Activated gamma-delta T cell (primary cell): ENCODE measurements around the gene FARP1.

ENCODE experiments used
- DNase-seq: peaks from one replicate; lab custom pipeline; 2025; lab: John Stamatoyannopoulos, UW

FARP1 gene

DNA sequence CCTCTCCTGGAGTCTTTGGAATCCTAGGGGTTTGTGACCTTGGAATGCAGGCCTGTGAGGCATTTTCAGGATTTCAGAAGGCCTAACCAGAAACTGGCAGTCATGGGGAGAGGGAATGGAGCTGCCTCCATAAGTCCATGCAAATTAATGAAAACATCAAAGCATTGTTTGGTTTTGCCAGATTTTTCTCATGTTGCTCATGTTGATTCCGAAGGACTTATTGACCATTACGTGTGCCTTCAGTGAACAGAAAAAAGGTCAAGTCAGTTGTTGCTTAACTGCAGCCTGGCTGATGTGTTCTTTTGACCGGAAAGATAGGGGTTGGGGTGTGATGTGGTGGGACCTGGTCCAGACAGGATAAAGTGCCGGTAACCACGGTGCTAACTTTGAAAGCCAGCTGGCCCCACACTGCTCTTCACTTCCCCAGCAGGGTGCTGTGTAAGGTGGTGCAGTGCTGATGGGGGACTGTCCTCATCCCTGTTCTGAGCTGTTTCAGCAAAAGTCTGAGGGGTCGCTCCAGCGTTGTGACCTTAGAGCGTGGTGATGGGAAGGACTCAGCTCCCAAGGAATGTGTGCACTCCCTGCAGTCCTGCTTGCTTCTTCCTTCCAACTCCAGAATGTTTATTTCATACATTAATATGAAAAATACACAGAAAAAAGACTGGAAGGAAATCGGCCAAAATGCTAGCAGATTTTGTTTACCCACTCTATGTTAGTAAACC, 30.7 kb downstream of the FARP1 start:
- no peak for DNase-seq

DNA sequence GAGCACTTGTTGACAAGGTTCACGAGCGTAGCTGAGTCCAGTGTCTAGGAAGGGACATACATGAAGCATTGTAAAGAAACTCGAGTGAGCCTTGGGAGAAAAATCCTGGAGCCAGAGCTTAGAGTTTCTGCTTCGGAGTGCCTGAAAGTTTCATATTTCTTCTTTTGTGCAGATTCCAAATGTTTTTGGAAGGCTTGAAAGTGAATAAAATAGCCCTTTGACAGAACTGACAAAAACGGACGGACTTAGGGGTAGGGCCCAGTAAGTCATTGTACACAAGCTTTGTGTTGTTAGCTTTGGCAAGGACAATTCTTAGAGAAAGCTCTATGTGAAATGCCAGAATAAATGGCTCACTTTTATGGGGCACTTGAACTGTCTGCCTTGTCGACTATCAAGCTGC, 31.4 kb downstream of the FARP1 start:
- no peak for DNase-seq

GRCh38 chr13:98175043-98175442, 32.1 kb downstream of the FARP1 start:
- no peak for DNase-seq

DNA sequence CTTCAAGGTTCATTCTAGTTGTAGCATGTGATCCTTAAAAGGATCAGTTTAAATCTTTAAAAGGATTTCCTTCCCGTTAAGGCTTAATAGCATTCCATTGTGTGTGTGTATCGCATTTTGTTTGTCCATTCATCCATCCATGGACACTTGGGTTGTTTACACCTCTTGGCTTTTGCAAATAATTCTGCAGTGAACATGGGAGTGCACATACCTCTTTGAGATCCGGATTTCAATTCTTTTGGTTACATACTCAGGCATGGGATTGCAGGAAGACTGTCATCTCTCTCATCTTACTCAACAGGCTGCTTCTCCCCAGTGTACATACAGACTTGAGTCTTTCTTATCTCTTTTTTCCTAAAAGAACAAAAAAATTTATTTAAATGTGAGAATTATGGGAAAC, 32.9 kb downstream of the FARP1 start:
- no peak for DNase-seq

DNA sequence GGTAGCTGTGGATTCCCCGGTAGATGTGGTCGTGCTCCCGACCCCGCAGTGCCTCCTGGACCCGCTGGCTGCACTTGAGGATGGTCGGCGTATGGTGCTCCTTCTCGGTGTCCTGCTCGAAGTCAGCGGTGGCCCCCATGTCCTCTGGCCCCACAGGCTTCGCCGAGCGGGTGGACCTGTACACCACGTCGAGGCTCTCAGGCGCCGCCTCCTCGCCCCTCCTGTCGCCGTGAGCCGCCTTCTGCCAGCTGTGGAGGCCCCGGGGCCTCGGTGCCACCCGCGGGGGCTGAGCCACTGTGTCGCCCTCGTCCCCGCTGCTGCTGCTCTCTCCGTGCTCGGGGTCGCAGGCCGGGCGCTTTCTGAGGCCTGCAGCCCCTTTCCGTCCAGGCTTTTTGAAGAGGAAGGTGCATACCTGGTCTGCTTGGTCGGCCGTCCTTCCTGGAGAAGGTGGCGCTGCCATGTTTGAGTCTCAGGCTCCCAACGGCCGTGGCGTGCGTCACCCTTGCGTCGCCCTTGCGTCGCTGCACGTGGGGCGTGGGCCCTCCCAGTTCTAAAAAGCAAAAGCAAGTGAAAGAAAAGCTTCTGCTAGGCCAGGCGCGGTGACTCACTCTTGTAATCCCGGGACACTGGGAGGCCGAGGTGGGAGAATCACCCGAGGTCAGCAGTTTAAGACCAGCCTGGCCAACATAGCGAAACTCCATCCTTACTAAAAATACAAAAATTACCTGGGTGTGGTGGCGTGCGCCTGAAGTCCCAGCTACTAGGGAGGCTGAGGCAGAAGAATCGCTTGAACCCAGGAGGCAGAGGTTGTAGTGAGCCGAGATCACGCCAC, 34.1 kb downstream of the FARP1 start, which contains the start of gene RNF113B:
TSS of gene RNF113B (minus strand) at position 493 of the 832 bp plus-strand sequence. CDS start at position 460, 33 bp downstream.
- peak; percentile 10 for DNase-seq

- DNase-seq, result no peak
These were observed 37.2 kb downstream of the FARP1 start for GRCh38 chr13:98180092-98180491.

DNA sequence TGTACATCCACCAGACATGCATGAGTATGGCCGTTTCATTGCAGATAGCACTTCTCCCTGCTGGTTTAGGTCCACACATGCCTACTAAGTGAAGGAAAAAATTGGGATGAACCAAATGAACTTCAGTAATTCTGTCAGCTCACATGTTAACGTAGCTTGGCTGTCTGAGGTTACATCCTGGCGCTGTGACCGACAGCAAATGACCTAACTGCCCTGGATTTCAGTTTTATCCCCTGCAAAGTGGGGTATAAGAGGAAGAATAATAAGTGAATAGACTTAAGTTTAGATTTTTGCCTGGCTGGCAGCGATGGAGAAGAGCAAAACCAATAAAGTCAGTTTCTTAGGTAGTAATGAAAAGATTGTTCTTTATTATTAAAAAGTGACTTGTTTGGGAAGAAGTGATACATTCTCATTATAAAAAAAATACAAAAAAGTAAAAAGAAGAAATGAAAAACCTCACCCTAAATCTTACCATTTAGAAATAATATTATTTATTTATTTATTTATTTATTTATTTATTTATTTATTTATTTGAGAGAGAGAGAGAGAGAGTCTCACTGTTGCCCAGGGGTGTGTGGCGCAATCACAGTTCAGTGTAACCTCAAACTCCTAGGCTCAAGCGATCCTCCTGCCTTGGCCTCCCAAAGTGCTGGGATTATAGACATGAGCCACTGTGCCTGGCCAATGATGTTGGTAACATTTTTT, 38.4 kb downstream of the FARP1 start:
- DNase-seq, result no peak

- no peak for DNase-seq
These were observed 39.3 kb downstream of the FARP1 start for GRCh38 chr13:98182153-98182552.

DNA sequence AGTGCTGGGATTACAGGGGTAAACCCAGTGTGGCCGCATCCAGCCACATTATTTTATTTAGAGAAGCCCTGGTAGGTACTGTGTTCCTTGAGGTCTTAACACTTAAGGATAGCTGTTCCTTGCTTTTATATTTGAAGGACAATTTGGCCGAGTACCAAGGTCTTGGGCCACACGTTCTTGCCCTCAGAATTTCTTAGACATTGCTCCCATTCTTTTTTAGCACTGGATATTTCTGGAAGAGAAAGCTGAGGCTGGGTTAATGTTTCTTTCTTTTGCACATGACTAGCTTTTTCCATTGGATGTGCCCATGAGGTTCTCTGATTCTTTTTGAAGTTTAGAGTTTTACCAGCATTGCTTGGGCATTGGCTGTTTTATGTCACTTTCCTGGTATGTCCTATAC, 39.7 kb downstream of the FARP1 start:
- DNase-seq, result no peak

- no peak for DNase-seq
These were observed 41.9 kb downstream of the FARP1 start for GRCh38 chr13:98184792-98185191.

- no peak for DNase-seq
These were observed 44.5 kb downstream of the FARP1 start for GRCh38 chr13:98187155-98187964.

GRCh38 chr13:98187965-98188261, 45.0 kb downstream of the FARP1 start:
- no peak for DNase-seq

DNA sequence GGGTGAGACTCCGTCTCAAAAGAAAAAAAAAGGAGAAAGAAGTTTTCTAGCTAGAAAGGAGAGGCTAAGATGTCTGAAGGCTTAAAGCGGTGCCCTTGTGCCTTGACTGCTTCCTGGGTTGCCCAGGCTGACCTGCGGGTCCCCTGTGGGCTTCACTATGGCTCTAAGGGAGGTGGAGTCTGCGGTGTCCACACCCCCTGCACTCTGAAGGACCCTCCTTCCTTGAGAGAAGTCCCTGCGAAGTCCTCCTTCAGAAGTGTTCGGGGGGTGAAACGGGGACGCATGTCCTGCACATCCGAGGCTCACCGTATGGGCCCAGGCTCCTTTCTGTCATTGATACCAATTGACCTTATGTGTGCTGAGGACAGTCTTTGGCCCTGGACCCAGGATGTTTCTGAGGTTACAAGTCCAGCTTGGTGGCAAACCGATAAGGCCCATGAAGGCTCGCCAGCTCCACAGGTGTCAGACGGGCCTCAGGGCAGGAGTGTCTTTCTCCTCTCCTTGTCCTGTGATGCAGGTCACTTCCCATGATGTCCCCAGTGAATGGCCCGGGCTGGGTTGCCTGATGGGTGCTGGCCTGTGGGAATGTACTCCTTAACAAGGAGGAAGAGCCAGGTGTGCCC, 45.8 kb downstream of the FARP1 start:
- DNase-seq, result no peak

- DNase-seq, result no peak
These were observed 47.1 kb downstream of the FARP1 start for GRCh38 chr13:98189841-98190505.

DNA sequence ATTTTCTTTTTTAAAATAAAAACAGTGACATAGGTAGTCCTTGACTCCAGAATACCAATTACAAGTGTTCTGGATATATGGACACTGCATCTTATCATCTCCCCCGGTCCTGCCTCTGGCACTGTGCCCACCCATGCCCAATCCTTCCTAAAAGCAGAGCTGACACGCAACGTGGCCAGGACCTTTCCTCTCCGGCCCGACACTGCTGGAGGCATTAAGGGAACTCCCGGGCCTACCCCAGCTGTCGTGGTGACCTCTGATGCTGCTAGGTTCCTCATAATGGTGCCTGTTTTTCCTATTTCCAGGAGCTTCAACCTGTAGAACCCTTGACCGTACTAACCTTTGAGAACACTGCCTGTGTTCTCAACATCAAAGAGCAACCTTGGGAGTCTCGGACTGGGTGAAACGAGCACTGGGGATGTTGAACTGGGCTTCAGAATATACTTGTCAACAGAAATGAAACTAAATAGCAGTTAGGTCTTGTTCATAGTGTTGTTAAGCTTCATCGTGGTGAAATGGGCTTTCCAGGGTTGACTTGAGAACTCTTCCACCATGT, 48.1 kb downstream of the FARP1 start:
- DNase-seq, result no peak

DNA sequence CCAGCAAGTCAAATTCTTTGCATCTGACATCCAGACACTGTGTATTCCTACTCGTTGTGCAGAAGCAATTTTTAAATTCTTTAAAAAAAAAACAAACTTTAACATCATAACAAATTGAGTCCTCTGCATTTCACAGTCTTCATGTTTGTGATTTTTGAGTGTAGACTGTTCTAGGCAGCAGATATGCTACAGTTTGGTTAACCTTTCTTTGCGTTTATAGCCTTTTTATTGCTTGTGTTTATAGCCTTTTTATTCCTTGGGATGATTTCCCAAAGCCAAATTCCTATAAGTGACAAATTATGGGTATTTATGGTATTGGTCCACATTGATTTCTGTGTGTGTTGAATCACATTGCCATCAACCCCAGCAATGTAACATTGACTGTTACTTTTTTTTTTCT, 49.1 kb downstream of the FARP1 start:
- no peak for DNase-seq

DNA sequence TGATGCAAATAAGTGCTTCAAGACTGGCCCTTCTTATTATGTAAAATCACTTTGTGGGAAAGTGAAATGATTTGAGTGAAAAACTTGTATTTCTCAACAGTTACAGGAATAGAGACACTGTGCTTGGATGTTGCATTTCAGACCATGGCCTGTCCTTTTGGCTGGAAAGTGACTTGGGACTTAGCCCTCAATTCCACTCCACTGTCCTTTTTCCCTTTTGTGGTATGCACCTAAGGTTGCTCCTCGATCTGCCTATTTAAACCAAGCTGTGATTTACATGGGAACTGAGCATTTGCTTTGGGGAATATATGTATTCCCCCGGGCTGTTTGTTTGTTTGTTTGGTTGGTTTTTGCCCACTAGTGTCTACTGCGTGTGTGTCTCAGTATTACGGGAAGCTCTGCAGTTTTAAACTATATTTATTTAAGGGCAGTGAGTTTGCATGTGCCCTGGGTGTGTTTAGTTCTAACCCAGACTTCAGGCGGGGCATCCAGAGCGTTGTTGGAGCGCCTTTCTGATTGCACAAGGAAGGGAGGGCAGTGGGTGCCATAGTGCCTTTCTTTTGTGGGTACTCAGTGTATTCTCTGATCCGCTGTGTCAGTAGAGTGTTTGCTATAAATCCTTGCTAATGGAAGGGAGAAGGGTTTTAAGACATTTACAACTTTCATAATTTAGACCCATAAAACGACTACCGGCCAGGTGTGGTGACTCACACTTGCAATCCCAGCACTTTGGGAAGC, 52.3 kb downstream of the FARP1 start:
- no peak for DNase-seq

DNA sequence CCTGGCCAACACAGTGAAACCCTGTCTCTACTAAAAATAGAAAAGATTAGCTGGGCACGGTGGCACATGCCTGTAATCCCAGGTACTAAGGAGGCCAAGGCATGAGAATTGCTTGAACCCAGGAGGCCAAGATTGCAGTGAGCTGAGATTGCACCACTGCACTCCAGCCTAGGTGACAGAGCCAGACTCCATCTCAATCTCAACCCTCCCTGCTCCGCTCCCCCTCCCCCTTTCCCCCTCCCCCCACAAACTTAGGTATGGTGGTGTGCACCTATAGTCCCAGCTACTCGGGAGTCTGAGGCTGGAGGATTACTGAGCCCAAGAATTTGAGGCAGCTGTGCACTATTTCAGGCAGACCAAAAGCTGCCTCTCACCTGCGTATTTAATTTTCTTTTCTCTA, 55.8 kb downstream of the FARP1 start:
- DNase-seq, result no peak

GRCh38 chr13:98199480-98199879, 56.6 kb downstream of the FARP1 start:
- DNase-seq, result no peak
